HT-29 (cell line): Measurements from ENCODE around the gene AGBL3. TPM values are rescaled to one million over a fixed set of nuclear protein-coding genes. Genes with fewer than 3 reads are reported as not detected.
A peak's percentile ranks its signal among the peaks of the same experiment; 100 is the strongest.
"Not testable (repeated sequence)": the region's sequence is repeated elsewhere in the genome, so short reads cannot be mapped to it uniquely, and the experiment has no call there.

Source experiments
- DNase-seq: peaks from one replicate; pipeline ENCODE4 v3.0.0-alpha.2; 2015; ENCODE audit warnings: low spot score
- total RNA-seq: library from RNA; depleted of rRNA; stranded (reverse); fragments of >200 nt; shearing (Covaris generic); gene quantifications from 2 replicates; pipeline ENCODE4 v1.2.3, GENCODE V29; 2014

AGBL3 gene
- total RNA-seq, 1 experiment from 2014 or later: 0.18 TPM

GRCh38 chr7:135075716-135076115 lies 89.4 kb downstream of the AGBL3 start:
- no peak for DNase-seq

DNA sequence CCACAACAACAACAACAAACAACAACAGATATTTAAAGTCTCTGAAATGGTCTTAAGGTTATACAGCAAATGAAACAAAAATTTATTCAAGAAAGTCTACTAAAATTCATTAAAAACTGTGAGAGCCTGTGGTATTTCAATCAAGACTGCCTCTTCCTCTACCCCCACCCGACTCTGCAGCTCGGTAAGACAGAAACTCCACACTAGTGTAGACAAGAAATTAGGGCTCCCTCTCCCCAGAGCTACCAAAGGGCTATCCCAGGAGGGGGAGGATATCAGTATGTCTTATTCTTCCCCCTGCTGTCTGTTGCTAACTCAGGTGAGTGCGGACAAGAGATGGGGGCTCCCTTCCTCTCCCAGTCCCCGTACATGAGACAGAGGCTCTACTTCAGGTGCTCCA lies 90.6 kb downstream of the AGBL3 start:
- no peak for DNase-seq

DNA sequence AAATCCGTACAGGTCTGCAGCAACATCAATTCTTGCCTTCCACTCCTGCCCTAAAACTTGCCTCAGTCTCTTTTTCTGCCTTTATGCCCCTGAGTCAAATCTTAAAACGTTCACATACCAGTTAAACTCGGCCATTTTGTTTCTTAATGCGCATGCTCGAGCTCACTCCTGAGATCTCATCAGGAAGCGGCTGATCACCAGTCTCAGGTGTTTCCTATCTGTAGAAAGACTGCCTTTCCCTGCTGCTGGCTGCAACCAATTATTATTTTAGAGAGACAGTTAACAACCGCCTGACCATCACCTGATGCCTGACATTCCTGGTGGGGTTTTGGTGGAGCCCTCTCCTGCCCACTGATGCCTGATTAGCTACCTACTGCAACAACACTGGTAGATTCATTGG lies 91.3 kb downstream of the AGBL3 start:
- DNase-seq: no peak

- DNase-seq: no peak
Measured at GRCh38 chr7:135078051-135078450, 91.7 kb downstream of the AGBL3 start.

DNA sequence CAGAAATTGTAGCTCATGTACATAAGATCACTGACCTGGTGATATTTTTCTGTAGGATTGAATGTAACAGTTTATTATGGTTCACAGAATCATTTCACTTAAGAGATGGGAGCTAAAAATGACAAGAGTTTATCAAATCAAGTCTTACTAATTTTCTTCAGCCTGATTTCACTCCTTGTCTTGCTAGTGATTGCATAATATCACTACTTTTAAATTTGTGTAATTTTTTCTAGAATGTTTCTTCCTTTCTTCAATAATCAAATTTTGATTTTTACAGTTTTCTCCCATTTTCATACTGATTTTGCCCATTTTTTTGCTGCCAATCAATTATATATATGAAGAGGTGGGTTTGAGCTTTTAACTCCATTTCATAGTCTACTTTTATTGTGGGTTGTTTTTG lies 92.8 kb downstream of the AGBL3 start:
- no peak for DNase-seq

DNA sequence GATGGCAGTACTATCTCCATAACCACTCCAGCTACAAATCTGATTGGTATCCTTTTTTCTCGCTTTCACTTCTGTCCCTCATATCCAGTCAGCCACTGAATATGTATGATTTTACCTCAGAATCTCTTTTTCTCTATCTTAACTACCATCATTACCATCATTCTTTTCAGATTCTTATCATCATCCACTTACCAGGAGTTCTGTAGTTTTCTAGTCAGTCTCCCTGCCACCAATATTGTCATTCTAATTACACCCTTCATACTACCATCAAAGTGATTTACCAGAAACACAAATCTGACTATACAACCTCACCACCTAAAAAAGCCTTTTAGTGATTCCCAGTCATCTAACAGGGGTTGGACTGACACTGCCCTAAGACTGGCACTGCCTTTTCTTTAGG lies 96.7 kb downstream of the AGBL3 start:
- no peak for DNase-seq

- DNase-seq: no peak
Measured at GRCh38 chr7:135088566-135088965, 102.3 kb downstream of the AGBL3 start.

DNA sequence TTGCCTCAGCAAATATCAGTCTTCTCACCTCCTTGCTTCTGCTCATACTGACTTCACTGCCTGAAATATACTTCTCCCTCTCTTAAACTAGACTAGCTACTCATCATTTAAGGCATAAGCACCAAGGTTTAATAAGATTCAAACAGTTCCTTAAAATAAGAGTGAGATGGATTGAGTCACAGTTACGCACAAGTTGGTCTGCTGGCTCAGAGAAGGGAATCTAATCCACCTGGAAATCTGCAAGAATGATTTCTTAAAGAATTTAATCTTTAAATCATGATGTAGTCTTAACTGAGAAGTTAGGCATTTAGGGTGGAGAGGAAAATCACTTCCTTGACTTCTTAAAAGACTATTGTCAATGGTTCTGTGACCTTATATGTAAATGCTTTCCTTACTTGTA lies 105.4 kb downstream of the AGBL3 start:
- no peak for DNase-seq

DNA sequence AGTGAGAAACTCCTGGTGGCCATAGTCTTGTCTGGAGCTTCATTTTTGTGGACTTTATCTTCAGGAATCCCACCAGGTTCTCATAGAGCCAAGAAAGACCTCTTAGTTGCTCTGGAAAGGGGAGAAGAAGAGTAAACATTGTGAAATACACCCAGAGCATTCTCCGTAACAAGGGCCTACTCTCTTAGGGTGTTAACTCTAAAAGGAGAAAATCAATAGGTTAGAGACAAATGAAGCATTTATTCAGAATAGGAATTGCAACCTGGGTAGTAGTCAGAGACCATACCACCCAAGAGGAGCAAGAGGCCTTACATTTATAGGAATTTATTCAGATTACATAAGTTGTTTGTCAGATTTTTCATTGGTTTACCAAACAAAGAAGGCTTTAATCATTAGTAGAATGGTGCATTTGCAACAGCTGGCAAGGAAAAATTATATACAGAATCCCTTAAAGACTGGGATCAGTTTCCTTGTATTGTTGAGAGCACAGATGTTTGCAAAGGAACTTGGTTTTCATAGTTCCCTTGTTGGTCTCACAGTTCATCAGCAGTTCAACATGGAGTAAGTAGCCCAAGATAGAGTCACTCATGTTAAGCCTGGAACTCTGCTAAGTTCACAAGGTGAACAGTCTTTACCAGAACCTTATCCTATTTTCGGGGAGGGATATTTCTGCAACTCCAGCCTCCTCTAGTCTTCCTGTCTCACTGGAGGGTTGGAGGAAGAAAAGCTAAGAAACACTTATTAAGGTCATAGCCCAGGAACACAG lies 108.3 kb downstream of the AGBL3 start:
- DNase-seq: no peak

DNA sequence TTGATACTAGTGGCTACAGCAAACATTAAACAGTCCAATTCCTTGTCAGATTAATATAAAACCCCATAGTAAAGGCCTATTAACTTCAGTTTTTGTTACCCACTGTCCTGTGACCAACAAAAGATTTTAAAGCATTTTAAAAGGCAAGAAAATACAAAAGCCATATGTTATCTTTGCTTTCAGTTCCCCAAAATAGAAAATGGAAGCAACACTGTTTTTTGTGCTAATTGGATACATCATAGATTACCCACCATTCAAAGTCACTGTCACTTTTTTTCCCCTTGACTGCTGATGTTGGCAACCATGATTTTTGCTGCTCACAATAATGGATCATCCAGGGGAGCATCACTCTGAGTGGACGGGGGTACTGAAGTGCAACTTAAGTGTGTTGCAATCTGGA lies 109.1 kb downstream of the AGBL3 start:
- DNase-seq: no peak

GRCh38 chr7:135098391-135098790 lies 112.1 kb downstream of the AGBL3 start:
- DNase-seq: no peak

- DNase-seq: no peak
Measured at GRCh38 chr7:135100856-135101255, 114.5 kb downstream of the AGBL3 start.

GRCh38 chr7:135102372-135102771 lies 116.1 kb downstream of the AGBL3 start:
- no peak for DNase-seq

DNA sequence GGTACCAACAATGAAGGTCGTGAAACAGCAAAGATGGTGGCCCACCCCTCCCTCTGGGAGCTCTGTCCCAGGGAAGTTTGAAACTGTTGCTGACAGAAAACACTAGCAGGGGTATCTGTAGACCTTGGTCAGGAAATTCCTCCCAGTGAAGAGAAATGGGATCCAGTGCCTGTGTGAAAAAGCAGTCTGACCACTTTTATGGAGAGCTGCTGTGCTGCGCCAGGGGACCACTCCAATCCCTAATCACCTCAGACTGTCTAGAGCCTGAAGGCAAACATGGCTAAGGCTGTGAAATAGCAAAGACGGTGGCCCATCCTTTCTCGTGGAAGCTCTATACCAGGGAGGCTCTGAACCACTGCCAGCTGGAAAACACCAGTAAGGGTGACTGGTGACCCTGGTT lies 123.3 kb downstream of the AGBL3 start:
- no peak for DNase-seq

DNA sequence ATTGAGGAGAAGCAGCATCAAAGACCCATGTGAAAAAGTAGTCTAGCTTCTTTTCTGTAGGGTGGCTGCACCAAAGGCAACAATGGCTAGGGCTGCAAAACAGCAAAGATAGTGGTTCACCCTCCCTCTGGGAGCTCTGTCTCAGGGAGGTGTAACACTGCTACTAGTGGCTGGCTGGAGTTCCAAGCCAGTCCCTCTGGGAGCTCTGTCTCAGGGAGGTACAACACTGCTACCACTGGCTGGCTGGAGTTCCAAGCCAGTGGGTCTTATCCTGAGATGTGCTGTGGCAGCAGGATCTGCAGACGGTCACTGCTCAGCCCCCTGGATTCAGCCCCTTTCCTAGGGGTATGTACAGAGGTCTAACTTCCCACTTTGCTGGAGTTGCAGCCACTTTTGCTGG lies 123.7 kb downstream of the AGBL3 start:
- DNase-seq: no peak

- DNase-seq: no peak
Measured at GRCh38 chr7:135111379-135111778, 125.1 kb downstream of the AGBL3 start.

- DNase-seq: no peak
Measured at GRCh38 chr7:135114622-135115021, 128.3 kb downstream of the AGBL3 start.

GRCh38 chr7:135117096-135117495 lies 130.8 kb downstream of the AGBL3 start:
- no peak for DNase-seq

- DNase-seq: no peak
Measured at GRCh38 chr7:135121868-135122267, 135.6 kb downstream of the AGBL3 start.

- DNase-seq: not testable (repeated sequence)
Measured at GRCh38 chr7:135124631-135125030, 138.3 kb downstream of the AGBL3 start.

DNA sequence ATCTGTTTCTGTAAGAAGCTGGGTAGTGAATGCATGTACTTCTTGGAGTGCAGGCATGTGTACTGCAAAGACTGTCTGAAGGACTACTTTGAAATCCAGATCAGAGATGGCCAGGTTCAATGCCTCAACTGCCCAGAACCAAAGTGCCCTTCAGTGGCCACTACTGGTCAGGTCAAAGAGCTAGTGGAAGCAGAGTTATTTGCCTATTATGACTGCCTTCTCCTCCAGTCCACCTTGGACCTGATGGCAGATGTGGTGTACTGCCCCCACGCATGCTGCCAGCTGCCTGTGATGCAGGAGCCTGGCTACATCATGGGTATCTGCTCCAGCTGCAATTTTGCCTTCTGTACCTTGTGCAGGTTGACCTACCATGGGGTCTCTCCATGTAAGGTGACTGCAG lies 142.6 kb downstream of the AGBL3 start:
- no peak for DNase-seq

- DNase-seq: peak; percentile 7
Measured at GRCh38 chr7:135129579-135129978, 143.3 kb downstream of the AGBL3 start.

DNA sequence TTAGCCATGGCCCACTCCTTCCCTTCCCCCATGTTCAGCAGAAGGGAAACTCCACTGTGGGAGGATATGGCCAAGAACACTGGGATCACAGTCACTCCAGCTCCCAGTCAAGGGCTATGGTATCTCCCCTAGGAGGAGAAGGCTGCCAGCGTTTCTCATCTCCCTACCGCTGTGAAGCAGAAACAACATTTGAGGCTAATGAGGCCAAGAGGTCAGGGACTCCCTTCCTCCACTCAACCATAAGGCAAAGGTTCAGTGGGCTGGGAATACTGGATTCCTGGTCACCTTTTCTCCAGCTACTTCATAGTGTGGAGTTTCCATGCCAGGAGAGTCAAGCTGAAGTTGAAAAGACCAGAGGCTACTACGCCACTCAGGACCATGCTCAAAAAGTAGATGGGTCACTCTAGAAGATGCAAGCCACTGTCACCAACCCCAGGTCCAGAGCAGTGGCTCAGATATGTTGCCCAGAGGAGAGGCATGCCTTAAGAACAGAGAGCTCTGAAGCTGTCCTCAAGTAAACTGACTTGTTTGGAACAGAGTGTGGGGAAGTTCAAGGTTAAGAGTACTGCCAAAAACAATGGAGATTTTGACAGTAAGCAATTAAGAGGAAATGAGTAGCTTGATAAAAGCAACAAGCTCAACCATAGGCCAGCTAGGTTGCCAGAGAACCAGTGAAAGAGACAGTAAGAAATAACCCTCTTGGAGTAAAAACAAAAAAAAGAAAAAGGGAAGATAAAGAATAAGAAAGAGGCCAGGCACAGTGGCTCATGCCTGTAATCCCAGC lies 157.8 kb downstream of the AGBL3 start:
- no peak for DNase-seq
